HepG2 (cell line): ENCODE data around the gene VPS4B. TPM values are rescaled to one million over a fixed set of nuclear protein-coding genes. Genes with fewer than 3 reads are reported as not detected.
A peak's percentile ranks its signal among the peaks of the same experiment; 100 is the strongest.

ENCODE experiments used
- ATAC-seq: fragments of 200-7000 bp; cut with Tn5 transposase; 3 replicates; pipeline ENCODE4 v1.9.1; 2020; ENCODE audit warnings: mild to moderate bottlenecking, moderate library complexity
- BruUV-seq: library from RNA; stranded (reverse); fragments of 400-500 nt; replicated peaks from 2 replicates; lab custom pipeline; 2021; lab: Mats Ljungman, UMichigan
- CTCF ChIA-PET: fragments of 300-600 bp; formaldehyde crosslinking; extraction: SDS; loops from one replicate; lab custom pipeline; 2021; ENCODE audit warnings: low total read pairs, inconsistent platforms, low intra/inter-chr PET ratio; lab: Yijun Ruan, JAX
- POLR2A ChIA-PET: fragments of 350-600 bp; sonication (Branson Sonifier 250); formaldehyde crosslinking; loops from one replicate; lab custom pipeline; 2020; ENCODE audit warnings: antibody characterized with exemption, inconsistent platforms; lab: Yijun Ruan, JAX
- DNase-seq: peaks from one replicate; pipeline ENCODE4 v3.0.0-alpha.2; 2015; ENCODE audit warnings: low spot score
- FAIRE-seq: peaks from 3 replicates; lab custom pipeline; 2011; peaks lifted over from hg19 to GRCh38; lab: Jason Lieb, UNC
- H2AFZ ChIP-seq: one replicate; pipeline ENCODE4 v1.6.1; 2011; ENCODE audit warnings: low read length, inconsistent platforms
- H3K27ac ChIP-seq: fragments of 300-600 bp; 3 replicates; pipeline ENCODE4 v1.8.0; 2011; ENCODE audit warnings: mixed run types, mild to moderate bottlenecking, mixed read lengths, low read length, inconsistent platforms; ENCODE audit not compliant: insufficient read depth; ENCODE audit errors: extremely low read length
- H3K27me3 ChIP-seq, 2 experiments: fragments of 200-600 bp in 1 of 2; 2 replicates in 1 of 2; 3 replicates in 1 of 2; pipeline versions ENCODE4 v1.6.0 to v1.8.0; 2011; ENCODE audit warnings: low read length in 2 of 2, mild to moderate bottlenecking in 2 of 2, moderate library complexity in 2 of 2, inconsistent platforms in 1 of 2; ENCODE audit not compliant: insufficient read depth in 2 of 2, control insufficient read depth in 1 of 2
- H3K36me3 ChIP-seq, 2 experiments: fragments of 200-600 bp in 1 of 2; replicated peaks in 1 of 2; 2 replicates in 1 of 2; 3 replicates in 1 of 2; pipeline versions ENCODE4 v1.5.1 to v1.8.0; 2011; ENCODE audit warnings: low read length in 2 of 2, inconsistent platforms in 1 of 2; ENCODE audit not compliant: insufficient read depth in 2 of 2, control insufficient read depth in 1 of 2
- H3K4me1 ChIP-seq: 2 replicates; pipeline ENCODE4 v1.5.1; 2012; ENCODE audit warnings: low read length, inconsistent platforms; ENCODE audit not compliant: insufficient read depth
- H3K4me2 ChIP-seq: 2 replicates; pipeline ENCODE4 v1.6.0; 2011; ENCODE audit warnings: low read depth, low read length, inconsistent platforms
- H3K4me3 ChIP-seq, 3 experiments: fragments of 200-600 bp in 1 of 3; sonication (generic), shearing (Covaris generic) in 1 of 3; replicated peaks in 1 of 3; 2 replicates each; pipeline ENCODE4 v1.5.1; 2011 to 2016; ENCODE audit warnings: low read length in 3 of 3, inconsistent platforms in 2 of 3, low read depth in 2 of 3, mild to moderate bottlenecking in 2 of 3, control low read depth in 1 of 3, mixed read lengths in 1 of 3; ENCODE audit not compliant: insufficient read depth in 1 of 3
- H3K79me2 ChIP-seq: one replicate; pipeline ENCODE4 v1.6.1; 2011; ENCODE audit warnings: low read length, inconsistent platforms; ENCODE audit not compliant: insufficient read depth
- H3K9ac ChIP-seq: 2 replicates; pipeline ENCODE4 v1.6.0; 2011; ENCODE audit warnings: mild to moderate bottlenecking, low read depth, low read length, inconsistent platforms; ENCODE audit not compliant: insufficient read depth
- H3K9me3 ChIP-seq: 2 replicates; pipeline ENCODE4 v1.5.1; 2012; ENCODE audit warnings: mild to moderate bottlenecking, low read length
- H4K20me1 ChIP-seq: 2 replicates; pipeline ENCODE4 v1.6.0; 2011; ENCODE audit warnings: inconsistent platforms, mild to moderate bottlenecking, low read length, moderate library complexity; ENCODE audit not compliant: insufficient read depth
- ATF7 ChIP-seq, 2 experiments: fragments of 450-650 bp in 1 of 2; sonication (generic) in 1 of 2; formaldehyde crosslinking in 1 of 2; IDR thresholded peaks; 2 replicates each; pipeline versions ENCODE4 v1.4.0 to v1.6.1; 2016 to 2020; ENCODE audit warnings: antibody characterized with exemption in 1 of 2, mild to moderate bottlenecking in 1 of 2, missing genetic modification reagents in 1 of 2
- CBFB ChIP-seq: sonication (generic); formaldehyde crosslinking; IDR thresholded peaks from 2 replicates; pipeline ENCODE4 v1.4.0; 2020; ENCODE audit warnings: missing genetic modification reagents
- CC2D1A ChIP-seq: sonication (generic); formaldehyde crosslinking; IDR thresholded peaks from 2 replicates; pipeline ENCODE4 v1.8.1; 2023; ENCODE audit warnings: mild to moderate bottlenecking, missing genetic modification reagents
- TARDBP ChIP-seq: sonication (generic); formaldehyde crosslinking; IDR thresholded peaks from 2 replicates; pipeline ENCODE4 v1.8.0; 2022; ENCODE audit warnings: mild to moderate bottlenecking, missing genetic modification reagents
- TBX2 ChIP-seq: sonication (generic); formaldehyde crosslinking; IDR thresholded peaks from 2 replicates; pipeline ENCODE4 v1.5.0; 2020; ENCODE audit warnings: missing genetic modification reagents, mild to moderate bottlenecking, borderline replicate concordance
- ZNF562 ChIP-seq: sonication (generic); formaldehyde crosslinking; IDR thresholded peaks from 2 replicates; pipeline ENCODE4 v1.8.0; 2022; ENCODE audit warnings: missing genetic modification reagents, borderline replicate concordance
- WGBS: methylation state at CpG from one replicate; pipeline ENCODE4 v1.1.6; 2017; ENCODE audit warnings: low lambda C conversion rate; 5-methylcytosine and 5-hydroxymethylcytosine counted together
- in situ Hi-C: cut with HindIII; loops from 2 replicates; pipeline ENCODE4 v1.10.0; 2017; ENCODE audit warnings: low pct_unique_long_range_greater_than_20kb; ENCODE audit not compliant: extremely low pct_ligation_motif_present
- intact Hi-C: fragments of 100-400 bp; cut with micrococcal nuclease; formaldehyde crosslinking; loops from one replicate; pipeline ENCODE4 v1.10.0; 2022; ENCODE audit not compliant: unreplicated experiment
- polyA plus RNA-seq, 8 experiments: library from polyadenylated mRNA; depleted of rRNA in 3 of 8; stranded (reverse) in 7 of 8; unstranded in 1 of 8; fragments of >200 nt; fragmentation: Illumina TruSeq in 4 of 8; extraction: Trizol in 4 of 8; gene quantifications; 2 replicates each; pipeline versions ENCODE4 v1.2.1 to v1.2.3, GENCODE V29; 2011 to 2016; ENCODE audit warnings: low read depth in 4 of 8, missing spikeins in 1 of 8, mixed read lengths in 1 of 8; ENCODE audit not compliant: insufficient read depth in 1 of 8
- total RNA-seq, 5 experiments: library from RNA; depleted of rRNA; stranded (reverse); fragments of >200 nt; fragmentation: Illumina TruSeq; extraction: Trizol; gene quantifications; 2 replicates each; pipeline ENCODE4 v1.2.3, GENCODE V29; 2016; ENCODE audit warnings: low read depth in 1 of 5
- TF ChIP-seq, protein P1 (sequence below): sonication (generic); formaldehyde crosslinking; IDR thresholded peaks from 2 replicates; pipeline ENCODE4 v1.8.0; 2022; ENCODE audit warnings: missing genetic modification reagents, mild to moderate bottlenecking, moderate library complexity, borderline replicate concordance
- TF ChIP-seq, protein P2 (sequence below): sonication (generic); formaldehyde crosslinking; IDR thresholded peaks from 2 replicates; pipeline ENCODE4 v1.8.1; 2022; ENCODE audit warnings: mild to moderate bottlenecking, missing genetic modification reagents
- TF ChIP-seq, protein P3 (sequence below): sonication (generic); formaldehyde crosslinking; IDR thresholded peaks from 2 replicates; pipeline ENCODE4 v1.4.0; 2020; ENCODE audit warnings: low read depth, missing genetic modification reagents
- TF ChIP-seq, protein P4 (sequence below): sonication (generic); formaldehyde crosslinking; IDR thresholded peaks from 2 replicates; pipeline ENCODE4 v1.5.0; 2020; ENCODE audit warnings: missing genetic modification reagents

The VPS4B gene
- total and polyA plus RNA-seq, 2 of the 13 experiments (the other 11 are each of a cell fraction or from before 2014, with no cell fraction given): 12.8 to 25.9 TPM

DNA sequence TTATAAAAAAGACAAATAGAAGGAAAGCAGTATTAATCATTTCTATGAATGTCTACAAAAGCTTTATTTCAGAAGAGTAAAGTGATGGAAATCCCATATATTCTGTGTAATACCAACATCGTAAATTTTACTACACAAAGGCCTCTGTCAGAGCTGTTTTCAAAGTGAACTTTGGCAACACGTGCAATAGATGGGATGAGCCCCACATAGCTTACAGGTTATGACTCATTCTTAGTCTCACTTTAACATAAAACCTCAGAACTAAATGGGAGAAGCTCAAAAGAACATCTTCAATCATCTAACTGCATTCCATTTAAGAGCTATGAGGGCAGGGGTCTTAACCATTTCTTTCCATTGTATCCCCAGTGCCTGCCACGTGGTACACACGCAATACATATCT, 11.5 kb downstream of the VPS4B start (continued):
- TF ChIP-seq ZNF562 (CRISPR knock-in tag): no peak
- TF ChIP-seq CC2D1A (CRISPR knock-in tag): no peak

DNA sequence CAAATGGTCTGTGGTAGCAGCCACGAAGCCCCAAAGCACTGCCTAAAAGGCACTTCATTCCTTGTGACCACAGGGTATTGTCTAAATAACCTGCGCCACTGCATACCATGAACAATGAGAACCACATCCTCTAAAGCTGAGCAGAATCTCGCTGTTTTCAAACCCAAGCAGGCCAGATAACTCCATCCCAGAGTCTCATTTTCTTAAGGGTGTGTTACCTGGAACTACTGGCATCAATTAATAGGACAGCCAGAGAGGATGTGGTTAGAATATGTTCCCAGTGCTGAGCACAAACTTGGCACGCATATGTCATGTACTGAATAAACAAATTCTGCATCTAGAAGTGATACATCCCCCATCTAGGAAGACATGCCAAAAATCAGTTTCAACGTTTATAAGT, 13.0 kb downstream of the VPS4B start:
- 88% methylated on average over 5 of the region's 5 CpGs for WGBS
- Histone ChIP-seq H3K36me3 (peaks cover 11 to 51% of the 10 kb centered on the region in 2 experiments), H3K4me2 (no peak overlapping the region), H4K20me1 (no peaks in the 10 kb centered on the region), H3K4me1 (peaks cover 28% of the 10 kb centered on the region), H3K9ac (no peak overlapping the region), H3K9me3 (no peaks in the 10 kb centered on the region), H3K4me3 (no peak overlapping the region), H3K79me2 (peaks cover 11% of the 10 kb centered on the region), H3K27ac (no peak overlapping the region), H3K27me3 (no peaks in the 10 kb centered on the region), H2AFZ (no peak overlapping the region)
- FAIRE-seq (no peak), ATAC-seq (no peak), DNase-seq (no peak)
- in situ Hi-C loops: no loop called here
- TSS peak; percentile 3 for BruUV-seq
- no peak for TF ChIP-seq CBFB (CRISPR knock-in tag)
- TF ChIP-seq, protein P1, sequence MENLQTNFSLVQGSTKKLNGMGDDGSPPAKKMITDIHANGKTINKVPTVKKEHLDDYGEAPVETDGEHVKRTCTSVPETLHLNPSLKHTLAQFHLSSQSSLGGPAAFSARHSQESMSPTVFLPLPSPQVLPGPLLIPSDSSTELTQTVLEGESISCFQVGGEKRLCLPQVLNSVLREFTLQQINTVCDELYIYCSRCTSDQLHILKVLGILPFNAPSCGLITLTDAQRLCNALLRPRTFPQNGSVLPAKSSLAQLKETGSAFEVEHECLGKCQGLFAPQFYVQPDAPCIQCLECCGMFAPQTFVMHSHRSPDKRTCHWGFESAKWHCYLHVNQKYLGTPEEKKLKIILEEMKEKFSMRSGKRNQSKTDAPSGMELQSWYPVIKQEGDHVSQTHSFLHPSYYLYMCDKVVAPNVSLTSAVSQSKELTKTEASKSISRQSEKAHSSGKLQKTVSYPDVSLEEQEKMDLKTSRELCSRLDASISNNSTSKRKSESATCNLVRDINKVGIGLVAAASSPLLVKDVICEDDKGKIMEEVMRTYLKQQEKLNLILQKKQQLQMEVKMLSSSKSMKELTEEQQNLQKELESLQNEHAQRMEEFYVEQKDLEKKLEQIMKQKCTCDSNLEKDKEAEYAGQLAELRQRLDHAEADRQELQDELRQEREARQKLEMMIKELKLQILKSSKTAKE: no peak
- no peak for TF ChIP-seq ATF7 (IDR thresholded peaks at IDR 0.05)
- TF ChIP-seq ATF7 (CRISPR knock-in tag; IDR thresholded peaks at IDR 0.05): no peak
- TF ChIP-seq, protein P2, sequence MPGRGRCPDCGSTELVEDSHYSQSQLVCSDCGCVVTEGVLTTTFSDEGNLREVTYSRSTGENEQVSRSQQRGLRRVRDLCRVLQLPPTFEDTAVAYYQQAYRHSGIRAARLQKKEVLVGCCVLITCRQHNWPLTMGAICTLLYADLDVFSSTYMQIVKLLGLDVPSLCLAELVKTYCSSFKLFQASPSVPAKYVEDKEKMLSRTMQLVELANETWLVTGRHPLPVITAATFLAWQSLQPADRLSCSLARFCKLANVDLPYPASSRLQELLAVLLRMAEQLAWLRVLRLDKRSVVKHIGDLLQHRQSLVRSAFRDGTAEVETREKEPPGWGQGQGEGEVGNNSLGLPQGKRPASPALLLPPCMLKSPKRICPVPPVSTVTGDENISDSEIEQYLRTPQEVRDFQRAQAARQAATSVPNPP (CRISPR knock-in tag): no peak
- TF ChIP-seq, protein P3, sequence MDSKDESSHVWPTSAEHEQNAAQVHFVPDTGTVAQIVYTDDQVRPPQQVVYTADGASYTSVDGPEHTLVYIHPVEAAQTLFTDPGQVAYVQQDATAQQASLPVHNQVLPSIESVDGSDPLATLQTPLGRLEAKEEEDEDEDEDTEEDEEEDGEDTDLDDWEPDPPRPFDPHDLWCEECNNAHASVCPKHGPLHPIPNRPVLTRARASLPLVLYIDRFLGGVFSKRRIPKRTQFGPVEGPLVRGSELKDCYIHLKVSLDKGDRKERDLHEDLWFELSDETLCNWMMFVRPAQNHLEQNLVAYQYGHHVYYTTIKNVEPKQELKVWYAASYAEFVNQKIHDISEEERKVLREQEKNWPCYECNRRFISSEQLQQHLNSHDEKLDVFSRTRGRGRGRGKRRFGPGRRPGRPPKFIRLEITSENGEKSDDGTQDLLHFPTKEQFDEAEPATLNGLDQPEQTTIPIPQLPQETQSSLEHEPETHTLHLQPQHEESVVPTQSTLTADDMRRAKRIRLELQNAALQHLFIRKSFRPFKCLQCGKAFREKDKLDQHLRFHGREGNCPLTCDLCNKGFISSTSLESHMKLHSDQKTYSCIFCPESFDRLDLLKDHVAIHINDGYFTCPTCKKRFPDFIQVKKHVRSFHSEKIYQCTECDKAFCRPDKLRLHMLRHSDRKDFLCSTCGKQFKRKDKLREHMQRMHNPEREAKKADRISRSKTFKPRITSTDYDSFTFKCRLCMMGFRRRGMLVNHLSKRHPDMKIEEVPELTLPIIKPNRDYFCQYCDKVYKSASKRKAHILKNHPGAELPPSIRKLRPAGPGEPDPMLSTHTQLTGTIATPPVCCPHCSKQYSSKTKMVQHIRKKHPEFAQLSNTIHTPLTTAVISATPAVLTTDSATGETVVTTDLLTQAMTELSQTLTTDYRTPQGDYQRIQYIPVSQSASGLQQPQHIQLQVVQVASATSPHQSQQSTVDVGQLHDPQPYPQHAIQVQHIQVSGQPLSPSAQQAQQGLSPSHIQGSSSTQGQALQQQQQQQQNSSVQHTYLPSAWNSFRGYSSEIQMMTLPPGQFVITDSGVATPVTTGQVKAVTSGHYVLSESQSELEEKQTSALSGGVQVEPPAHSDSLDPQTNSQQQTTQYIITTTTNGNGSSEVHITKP (CRISPR knock-in tag): no peak
- TF ChIP-seq, protein P4, sequence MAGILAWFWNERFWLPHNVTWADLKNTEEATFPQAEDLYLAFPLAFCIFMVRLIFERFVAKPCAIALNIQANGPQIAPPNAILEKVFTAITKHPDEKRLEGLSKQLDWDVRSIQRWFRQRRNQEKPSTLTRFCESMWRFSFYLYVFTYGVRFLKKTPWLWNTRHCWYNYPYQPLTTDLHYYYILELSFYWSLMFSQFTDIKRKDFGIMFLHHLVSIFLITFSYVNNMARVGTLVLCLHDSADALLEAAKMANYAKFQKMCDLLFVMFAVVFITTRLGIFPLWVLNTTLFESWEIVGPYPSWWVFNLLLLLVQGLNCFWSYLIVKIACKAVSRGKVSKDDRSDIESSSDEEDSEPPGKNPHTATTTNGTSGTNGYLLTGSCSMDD (CRISPR knock-in tag): no peak
- no peak for TF ChIP-seq TARDBP (CRISPR knock-in tag)
- TF ChIP-seq TBX2 (CRISPR knock-in tag): no peak
- ChIA-PET POLR2A (interaction anchor here (2.6 kb wide), 1 partner anchor 13 kb away, joined by 34 read pairs; the partner anchor contains the start of gene VPS4B), CTCF (no interaction called here)
- intact Hi-C loops: no loop called here
